ENCODE measurements around the gene EPHB4.

- TF ChIP-seq CTCF (IDR thresholded peaks at IDR 0.05) (no peak), POLR2A (IDR thresholded peaks at IDR 0.05) (no peak)
These were observed 53.8 kb downstream of the EPHB4 start for GRCh38 chr7:100773491-100773890.

Data from breast epithelium (tissue), 3 donors.